ENCODE measurements around the gene APOL3.
A peak's percentile ranks its signal among the peaks of the same experiment; 100 is the strongest.
"Not testable (repeated sequence)": the region's sequence is repeated elsewhere in the genome, so short reads cannot be mapped to it uniquely, and the experiment has no call there.

APOL3 gene

GRCh38 chr22:36141481-36141880 lies 19.1 kb downstream of the APOL3 start:
- intact Hi-C loops (cut with DNase I), result no loop called here
- no peak for DNase-seq

DNA sequence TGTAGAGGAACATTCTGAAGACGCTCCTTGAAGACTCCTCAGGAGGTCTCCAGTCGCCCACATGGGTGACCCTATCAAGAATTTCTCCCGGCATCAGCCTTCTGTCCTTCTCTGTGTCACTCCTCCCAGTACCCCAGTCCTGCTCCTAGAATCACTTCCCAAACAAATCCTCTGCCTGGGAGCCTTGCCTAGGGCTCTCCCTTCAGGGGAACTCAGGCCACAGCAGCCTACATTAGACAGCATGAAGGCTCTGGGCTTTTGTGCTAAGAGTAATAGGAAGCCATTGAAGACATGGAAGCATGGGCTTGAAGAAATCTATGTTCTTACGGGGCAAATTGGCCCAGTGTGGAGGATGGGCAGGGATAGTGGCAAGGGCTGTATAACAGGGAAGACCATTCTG lies 21.8 kb downstream of the APOL3 start:
- intact Hi-C loops (cut with DNase I); DNase-seq: not testable (repeated sequence)

DNA sequence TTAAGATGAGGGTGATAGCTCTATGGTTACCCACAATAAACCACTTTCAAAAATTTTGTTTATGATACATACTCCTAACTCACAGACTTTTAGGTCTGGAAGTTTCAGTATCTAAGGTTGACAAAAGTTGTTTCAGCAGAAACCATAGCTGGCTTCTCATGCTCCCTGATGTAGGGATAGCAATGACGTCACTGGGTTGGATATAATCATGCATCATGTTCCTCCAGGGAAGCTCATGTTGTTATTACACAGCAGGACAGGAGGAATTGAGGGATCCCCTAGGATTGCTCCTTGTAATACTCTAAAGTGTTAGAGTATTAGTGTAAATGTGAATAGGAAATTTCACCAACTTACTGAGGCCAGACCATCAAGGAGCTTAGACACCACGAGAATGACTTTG lies 23.6 kb downstream of the APOL3 start:
- no peak for DNase-seq
- intact Hi-C loops (cut with DNase I), result no loop called here

- intact Hi-C loops (cut with DNase I), result no loop called here
- peak in 1 of 10 donors; percentile 26 for DNase-seq
These were observed 24.1 kb downstream of the APOL3 start for GRCh38 chr22:36136475-36136874.

- peak in 1 of 10 donors; percentile 66 for DNase-seq
- intact Hi-C loops (cut with DNase I), result no loop called here
These were observed 25.1 kb downstream of the APOL3 start for GRCh38 chr22:36135306-36135980.

DNA sequence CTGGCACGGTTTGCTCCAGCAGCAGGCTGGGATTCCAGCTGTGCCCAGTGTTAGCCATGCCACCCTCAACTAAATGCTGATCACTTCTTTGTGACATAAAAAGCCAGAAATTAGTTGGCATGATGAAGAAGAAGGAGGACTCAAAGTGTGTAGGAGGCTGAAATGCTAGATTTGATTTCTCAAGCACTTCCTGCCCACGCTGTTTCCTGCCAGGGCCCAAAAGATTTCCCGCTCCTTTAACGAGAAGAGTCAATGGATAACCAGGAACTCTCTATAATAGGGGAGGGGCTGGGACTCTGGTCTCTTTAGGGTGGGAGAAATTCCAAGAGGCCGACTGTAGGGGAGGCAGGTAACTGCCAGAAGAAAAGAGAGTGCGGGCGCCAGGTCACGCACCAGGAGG lies 26.4 kb downstream of the APOL3 start:
- intact Hi-C loops (cut with DNase I), result no loop called here
- peak in 1 of 10 donors; percentile 53 for DNase-seq

GRCh38 chr22:36131907-36132306 lies 28.6 kb downstream of the APOL3 start:
- intact Hi-C loops (cut with DNase I), result no loop called here
- DNase-seq, result peak in 1 of 10 donors; percentile 51

- no peak for DNase-seq
- intact Hi-C loops (cut with DNase I), result loop anchor here (10.0 kb wide), 1 partner anchor 105 kb away; the partner anchor contains the start of gene RBFOX2
These were observed 30.8 kb downstream of the APOL3 start for GRCh38 chr22:36129486-36130388.

DNA sequence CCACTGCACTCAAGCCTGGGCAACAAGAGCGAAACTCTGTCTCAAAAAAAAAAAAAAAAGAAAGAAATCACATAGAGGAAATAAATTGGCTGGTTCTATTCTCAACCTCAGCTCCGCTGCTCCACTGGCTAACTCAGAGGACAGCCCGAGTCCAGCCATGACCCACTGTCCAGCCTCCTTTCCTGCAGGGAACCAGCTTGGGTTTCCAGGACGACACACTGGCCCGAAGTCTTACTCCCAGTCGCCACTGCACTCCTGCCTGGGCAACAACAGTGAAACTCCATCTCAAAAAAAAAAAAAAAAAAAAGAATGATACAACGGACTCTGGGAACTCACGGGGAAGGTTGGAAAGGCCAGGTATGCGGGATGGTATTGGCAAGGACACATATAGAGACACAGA lies 31.5 kb downstream of the APOL3 start:
- intact Hi-C loops (cut with DNase I), result loop anchor here (10.0 kb wide), 1 partner anchor 104 kb away; the partner anchor contains the start of gene RBFOX2

GRCh38 chr22:36125994-36126531 lies 34.5 kb downstream of the APOL3 start:
- intact Hi-C loops (cut with DNase I), result loop anchor here (10.0 kb wide), 1 partner anchor 101 kb away; the partner anchor contains the start of gene RBFOX2
- DNase-seq, result no peak

More for the DNA sequence above, 31.5 kb downstream of the APOL3 start:
- DNase-seq, result no peak

GRCh38 chr22:36125434-36125833 lies 35.1 kb downstream of the APOL3 start:
- DNase-seq, result no peak

GRCh38 chr22:36124666-36125065 lies 35.9 kb downstream of the APOL3 start:
- no peak for DNase-seq
- intact Hi-C loops (cut with DNase I), result loop anchor here (1.0 to 10.0 kb wide), 3 partner anchors 100 to 497 kb away; partner anchors contain the start of gene RBFOX2

More at GRCh38 chr22:36125434-36125833, 35.1 kb downstream of the APOL3 start:
- intact Hi-C loops (cut with DNase I), result loop anchor here (10.0 kb wide), 1 partner anchor 101 kb away; the partner anchor contains the start of gene RBFOX2

- DNase-seq, result peak; percentile 83 to 99 (median 90)
- intact Hi-C loops (cut with DNase I), result loop anchor here (1.0 to 10.0 kb wide), 3 partner anchors 99 to 497 kb away; partner anchors contain the start of gene RBFOX2
These were observed 36.6 kb downstream of the APOL3 start for GRCh38 chr22:36123673-36124630.

DNA sequence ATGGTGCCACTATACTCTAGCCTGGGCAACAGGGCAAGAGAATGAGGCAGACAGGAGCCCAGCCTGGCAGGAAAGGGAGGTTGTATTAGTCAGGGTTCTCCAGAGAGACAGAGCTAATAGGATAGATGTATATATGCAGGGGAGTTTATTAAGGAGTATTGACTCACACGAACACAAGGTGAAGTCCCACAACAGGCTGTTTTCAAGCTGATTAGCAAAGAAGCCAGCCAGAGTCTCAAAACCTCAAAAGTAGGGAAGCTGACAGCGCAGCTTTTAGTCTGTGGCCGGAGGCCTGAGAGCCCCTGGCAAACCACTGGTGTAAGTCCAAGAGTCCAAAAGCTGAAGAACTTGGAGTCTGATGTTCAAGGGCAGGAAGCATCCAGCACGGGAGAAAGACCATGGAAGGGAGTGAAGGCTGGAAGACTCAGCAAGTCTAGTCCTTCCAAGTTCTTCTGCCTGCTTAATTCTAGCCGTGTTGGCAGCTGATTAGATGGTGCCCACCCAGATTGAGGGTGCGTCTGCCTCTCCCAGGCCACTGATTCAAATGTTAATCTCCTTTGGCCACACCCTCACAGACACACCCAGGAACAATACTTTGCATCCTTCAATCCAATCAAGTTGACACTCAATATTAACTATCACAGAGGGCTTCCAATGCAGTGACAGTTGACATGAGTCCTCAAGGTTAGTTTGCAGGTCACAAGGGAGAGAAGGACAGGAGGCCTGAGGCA lies 39.8 kb downstream of the APOL3 start:
- DNase-seq, result not testable (repeated sequence)
- intact Hi-C loops (cut with DNase I), result loop anchor here (5.0 to 10.0 kb wide), 2 partner anchors 96 to 493 kb away; partner anchors contain the start of gene RBFOX2

GRCh38 chr22:36117053-36117554 lies 43.5 kb downstream of the APOL3 start:
- intact Hi-C loops (cut with DNase I), result no loop called here

GRCh38 chr22:36116127-36116526 lies 44.4 kb downstream of the APOL3 start:
- no peak for DNase-seq
- intact Hi-C loops (cut with DNase I), result no loop called here

More at GRCh38 chr22:36117053-36117554, 43.5 kb downstream of the APOL3 start:
- no peak for DNase-seq

DNA sequence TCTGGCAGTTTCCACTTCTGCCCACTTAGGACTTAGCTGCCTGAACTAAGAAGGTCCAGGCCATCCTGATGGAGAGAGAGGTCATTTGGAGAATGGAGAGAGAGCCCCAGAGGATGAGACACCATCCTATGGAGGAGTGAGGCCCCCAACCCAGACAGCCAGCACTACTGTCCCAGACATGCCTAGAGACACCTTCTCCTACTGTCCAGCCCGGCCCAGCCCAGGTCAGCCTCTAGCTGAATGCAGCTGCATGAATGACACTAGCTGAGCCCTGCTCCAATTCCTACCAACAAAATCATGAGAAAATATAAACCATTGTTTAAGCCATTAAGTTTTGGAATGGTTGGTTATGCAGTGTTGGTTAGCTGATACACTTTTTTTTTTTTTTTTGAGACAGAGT lies 47.4 kb downstream of the APOL3 start:
- DNase-seq, result no peak
- intact Hi-C loops (cut with DNase I), result no loop called here

- intact Hi-C loops (cut with DNase I), result no loop called here
- DNase-seq, result no peak
These were observed 49.2 kb downstream of the APOL3 start for GRCh38 chr22:36111316-36111715.
